Stimulated activated CD4-positive, alpha-beta T cell treated with anti-CD3 and anti-CD28 coated beads, TNF-alpha, amount 100 ng/mL, for 48 hours (primary cell): ENCODE measurements around the gene TIMP3.
A peak's percentile ranks its signal among the peaks of the same experiment; 100 is the strongest.
"Not testable (repeated sequence)": the region's sequence is repeated elsewhere in the genome, so short reads cannot be mapped to it uniquely, and the experiment has no call there.

Experiments used
- DNase-seq, 3 donors: peaks; one replicate each; pipeline ENCODE4 v3.0.0-alpha.2; 2020; ENCODE audit warnings: low read depth in 3 of 3

TIMP3 gene

DNA sequence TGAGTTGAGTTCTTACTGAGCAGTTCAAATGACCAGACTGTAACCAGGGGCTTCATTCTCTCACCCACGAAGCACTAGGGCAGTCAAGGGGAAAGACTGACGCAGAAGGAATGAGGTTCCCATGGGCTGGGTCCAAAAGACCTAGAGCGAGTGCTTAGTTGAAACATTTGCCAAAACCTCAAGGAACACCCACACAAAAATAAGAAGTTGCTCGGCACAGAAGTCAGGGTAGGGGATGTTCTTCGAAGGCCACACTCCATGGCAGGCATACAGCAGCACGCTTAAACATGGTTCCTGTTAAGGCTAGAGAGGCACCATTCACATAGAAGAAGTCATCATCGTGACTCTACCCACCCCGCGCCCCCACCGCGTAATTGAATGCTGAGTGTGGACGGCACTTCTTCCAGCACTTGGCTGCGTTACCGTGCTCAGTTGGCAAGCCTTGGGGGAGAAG, 52.9 kb downstream of the TIMP3 start:
- DNase-seq, result no peak

DNA sequence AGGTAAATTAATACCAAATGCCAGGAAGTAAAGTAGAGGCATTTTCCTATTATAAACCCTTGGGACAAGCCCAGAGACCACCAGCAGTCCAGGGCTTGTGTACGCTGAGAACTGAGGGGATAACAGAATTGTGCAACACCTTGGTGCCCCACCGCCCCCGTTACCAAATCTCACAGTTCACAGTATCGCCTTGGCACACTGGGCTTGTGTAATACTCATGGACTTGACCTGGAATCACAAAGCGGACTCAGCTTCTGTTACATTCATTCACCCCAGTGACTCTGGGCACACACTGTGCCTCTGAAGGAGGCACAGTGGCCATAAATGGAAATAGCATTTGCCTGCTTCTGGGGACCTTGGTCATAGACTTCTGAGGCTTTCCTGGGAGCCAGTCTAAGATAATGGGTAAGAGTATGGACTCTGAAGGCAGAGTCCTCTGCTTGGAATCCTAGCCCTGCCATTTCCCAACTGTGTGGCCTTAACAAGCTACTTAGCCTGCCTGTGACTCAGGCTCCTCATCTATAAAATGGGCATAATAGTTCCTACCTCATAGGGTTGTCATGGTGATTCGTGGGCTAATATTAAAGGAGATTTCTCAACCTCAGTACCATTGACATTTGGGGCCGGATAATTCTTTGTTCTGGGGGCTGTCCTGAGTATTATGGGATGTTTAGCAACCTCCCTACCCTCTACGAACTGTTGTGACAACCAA, 53.7 kb downstream of the TIMP3 start:
- DNase-seq, result no peak

GRCh38 chr22:32858121-32858703, 56.7 kb downstream of the TIMP3 start:
- no peak for DNase-seq

- DNase-seq, result no peak
These were observed 57.5 kb downstream of the TIMP3 start for GRCh38 chr22:32858957-32859356.

DNA sequence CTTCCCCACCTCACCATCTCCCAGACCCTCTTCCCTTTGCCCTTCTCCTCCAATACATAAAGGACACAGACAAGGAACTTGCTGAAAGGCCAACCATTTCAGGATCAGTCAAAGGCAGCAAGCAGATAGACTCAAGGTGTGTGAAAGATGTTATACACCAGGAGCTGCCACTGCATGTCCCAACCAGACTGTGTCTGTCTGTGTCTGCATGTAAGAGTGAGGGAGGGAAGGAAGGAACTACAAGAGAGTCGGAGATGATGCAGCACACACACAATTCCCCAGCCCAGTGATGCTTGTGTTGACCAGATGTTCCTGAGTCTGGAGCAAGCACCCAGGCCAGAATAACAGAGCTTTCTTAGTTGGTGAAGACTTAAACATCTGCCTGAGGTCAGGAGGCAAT, 58.2 kb downstream of the TIMP3 start:
- no peak for DNase-seq

DNA sequence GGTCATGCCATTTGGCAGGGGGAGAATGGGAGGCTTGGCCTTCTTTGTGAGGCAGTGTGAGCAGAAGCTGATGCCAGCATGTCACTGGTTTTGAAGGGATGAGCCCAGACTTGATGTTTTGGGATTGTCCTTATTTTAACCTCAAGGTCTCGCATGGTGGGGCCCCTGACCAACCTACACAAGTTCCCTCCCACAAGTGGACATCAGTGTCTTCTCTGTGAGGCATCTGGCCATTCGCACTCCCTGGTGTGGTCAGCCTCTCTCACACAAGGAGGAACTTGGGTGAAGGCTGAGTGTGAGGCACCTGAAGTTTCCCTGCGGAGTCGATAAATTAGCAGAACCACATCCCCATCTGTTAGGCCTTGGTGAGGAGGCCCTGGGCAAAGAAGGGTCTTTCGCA, 59.8 kb downstream of the TIMP3 start:
- no peak for DNase-seq

DNA sequence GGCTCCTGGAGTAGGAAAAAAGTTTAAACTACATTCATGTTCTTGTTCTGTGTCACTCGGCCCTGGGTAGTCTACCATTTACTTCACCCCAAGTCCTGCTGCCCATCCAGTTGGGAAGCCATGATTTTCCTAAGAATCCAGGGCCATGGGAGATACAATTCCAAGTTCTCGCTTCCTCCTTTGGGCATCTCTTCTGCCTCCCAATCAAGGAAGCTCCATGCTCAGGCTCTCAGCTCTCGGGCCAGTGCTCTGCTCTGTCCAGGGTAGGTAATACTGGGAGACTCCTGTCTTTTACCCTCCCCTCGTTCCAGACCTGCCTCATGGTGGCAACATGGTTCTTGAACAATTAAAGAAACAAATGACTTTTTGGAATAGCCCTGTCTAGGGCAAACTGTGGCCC, 60.6 kb downstream of the TIMP3 start:
- no peak for DNase-seq

- DNase-seq, result no peak
These were observed 61.6 kb downstream of the TIMP3 start for GRCh38 chr22:32862936-32863661.

GRCh38 chr22:32864041-32864440, 62.5 kb downstream of the TIMP3 start:
- no peak for DNase-seq

DNA sequence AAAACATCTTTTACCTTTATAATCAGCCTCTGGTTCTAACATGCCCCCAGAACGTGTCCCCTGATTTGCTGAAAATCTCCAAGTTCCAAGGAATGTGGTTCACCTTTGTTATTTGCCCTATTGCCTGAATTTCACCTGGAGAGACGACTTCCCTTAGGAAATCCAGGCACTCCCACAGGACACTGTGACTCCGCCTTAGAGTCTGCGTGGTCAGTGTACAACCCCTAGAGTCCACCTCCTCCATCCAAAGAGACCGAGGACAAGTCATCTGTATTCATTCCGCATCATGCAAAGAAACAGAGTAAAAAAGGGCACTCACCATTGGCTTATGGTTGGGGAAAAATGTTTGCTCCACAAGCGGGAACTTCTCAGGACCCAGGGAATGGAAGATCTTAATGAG, 63.1 kb downstream of the TIMP3 start:
- DNase-seq, result no peak

- DNase-seq, result no peak
These were observed 65.4 kb downstream of the TIMP3 start for GRCh38 chr22:32866953-32867352.

GRCh38 chr22:32868946-32869345, 67.4 kb downstream of the TIMP3 start:
- no peak for DNase-seq

DNA sequence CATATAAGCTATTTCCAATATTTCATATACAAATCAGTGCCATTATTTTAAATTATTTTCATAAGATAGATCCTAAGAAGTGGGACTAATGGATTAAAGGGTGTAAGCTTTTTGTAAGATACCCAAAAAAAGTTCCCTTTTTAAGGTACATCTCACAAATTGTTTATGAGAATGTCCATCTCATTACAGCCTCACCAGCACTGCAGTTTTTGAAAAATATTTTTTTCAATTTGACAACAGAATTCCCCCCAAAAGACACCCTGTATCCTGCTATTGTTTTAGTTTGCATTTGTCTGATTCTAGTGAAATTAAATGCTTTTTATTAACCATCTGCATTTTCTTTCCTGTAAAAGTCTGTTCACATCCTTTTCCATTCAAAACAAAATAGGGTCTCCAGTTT, 69.0 kb downstream of the TIMP3 start:
- no peak for DNase-seq

- not testable (repeated sequence) for DNase-seq
These were observed 72.1 kb downstream of the TIMP3 start for GRCh38 chr22:32873604-32874003.

DNA sequence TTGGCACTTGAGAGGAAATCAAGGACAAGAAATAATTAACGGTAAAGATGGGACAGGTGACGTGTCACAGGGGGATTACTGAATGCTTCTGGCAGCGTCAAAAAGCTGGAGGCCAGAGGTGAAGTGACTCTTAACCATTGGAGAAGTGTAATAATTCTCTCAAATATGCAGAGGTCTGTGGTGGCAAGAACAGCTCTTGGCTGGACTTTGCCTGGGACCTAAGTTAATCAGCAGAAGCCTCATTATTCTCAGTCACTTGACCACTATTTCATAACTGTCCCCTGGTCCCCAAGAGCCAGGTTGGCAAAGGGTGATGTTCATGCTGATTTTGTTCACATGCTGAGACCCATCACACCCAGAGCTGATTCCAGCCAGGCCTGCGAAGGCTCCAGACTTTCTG, 72.9 kb downstream of the TIMP3 start:
- DNase-seq, result no peak

DNA sequence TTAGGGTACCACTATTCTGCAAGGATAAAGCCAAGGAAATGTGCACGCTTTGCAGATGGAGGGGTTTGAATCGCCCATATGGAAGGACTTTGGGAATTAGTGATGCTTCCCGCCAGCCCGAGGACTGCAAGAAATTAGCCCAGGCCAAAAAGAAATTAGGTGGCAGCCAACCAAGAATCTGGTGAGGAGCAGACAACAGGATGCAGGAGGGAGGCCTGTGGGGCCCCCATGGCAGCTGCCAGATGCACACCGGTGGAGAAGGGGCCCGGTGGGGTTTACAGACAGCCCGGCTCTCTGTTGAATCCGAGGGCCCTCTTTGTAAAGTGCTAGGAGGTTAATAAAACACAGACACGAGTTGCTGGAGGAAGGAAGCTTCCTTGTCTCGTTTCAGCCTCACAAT, 73.5 kb downstream of the TIMP3 start:
- DNase-seq, result no peak

- no peak for DNase-seq
These were observed 75.0 kb downstream of the TIMP3 start for GRCh38 chr22:32876516-32876915.

DNA sequence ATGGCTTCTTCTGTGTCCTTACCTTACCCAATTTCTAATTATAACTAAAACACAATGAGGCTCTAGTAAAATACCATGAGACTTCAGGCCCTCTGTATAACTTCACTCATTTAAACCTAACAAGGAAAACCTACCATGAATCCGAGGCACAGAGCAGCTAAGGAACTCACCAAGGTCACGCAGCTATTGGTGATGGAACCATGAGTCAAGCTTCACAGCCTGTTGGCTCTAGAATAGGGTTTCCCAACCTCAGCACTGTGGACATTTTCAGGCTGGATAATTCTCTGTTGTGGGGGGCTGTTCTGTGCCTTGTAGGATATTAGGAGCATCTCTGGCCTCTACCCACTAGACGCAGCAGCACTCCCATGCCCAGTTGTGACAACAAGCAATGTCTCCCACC, 75.7 kb downstream of the TIMP3 start:
- DNase-seq, result no peak

- no peak for DNase-seq
These were observed 78.0 kb downstream of the TIMP3 start for GRCh38 chr22:32879550-32879949.

DNA sequence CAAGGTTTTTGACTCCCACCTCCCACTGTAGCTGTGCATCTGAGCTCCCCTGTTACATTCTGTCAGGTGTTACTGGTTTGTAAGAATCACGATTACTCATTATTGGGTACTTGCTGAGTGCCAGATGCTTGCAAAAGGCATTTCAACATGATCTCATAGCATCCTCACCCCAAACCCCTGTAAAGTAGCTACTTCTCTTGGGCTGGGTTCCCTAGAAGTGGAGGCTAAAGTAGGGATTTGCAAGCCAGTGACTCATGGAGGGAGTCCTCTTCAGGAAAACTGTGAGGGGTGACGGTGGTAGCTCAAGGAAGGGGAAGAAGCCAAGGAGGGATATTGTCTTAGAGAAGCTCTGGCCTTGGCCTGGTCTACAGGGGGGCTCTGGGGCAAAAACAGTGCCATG, 78.6 kb downstream of the TIMP3 start:
- no peak for DNase-seq

GRCh38 chr22:32880505-32880892, 79.0 kb downstream of the TIMP3 start:
- no peak for DNase-seq

DNA sequence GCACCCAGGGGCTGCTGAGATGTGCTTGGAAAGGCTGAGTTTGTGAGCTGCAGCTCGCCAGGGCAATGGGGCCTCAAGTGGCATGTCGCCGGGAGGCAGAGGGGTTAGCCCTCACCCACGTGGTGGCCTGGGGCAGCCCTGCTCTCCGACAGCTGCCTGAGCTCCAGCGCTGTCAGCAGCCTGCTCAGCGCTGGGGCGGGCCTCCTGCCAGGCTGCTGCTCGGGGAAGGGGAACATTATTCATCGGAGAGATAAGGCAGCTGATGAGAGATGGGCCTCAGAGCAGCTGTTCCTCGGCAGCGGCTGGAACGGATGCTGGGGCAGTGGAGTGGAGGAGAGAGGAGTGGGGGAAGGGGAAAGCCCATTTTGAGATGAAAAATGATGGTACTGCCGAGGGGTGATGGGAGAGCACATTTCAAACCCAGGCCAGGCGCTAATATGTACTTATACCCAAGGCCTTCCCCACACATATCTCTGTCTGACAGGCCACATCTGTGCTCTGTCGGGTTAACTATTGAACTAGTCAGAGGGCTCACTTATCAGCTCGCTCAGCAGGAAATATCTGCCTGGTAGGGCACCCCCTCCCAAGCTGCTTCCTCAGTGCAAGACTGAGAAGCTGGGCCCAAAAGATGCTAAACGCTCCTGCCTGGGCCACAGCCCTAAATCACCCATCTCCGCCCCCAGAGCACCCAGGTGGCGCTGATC, 79.5 kb downstream of the TIMP3 start:
- peak in 2 of 3 donors; percentile 4 to 21 for DNase-seq

- DNase-seq, result no peak
These were observed 80.9 kb downstream of the TIMP3 start for GRCh38 chr22:32882360-32882755.
